Neural progenitor cell (in vitro differentiated cells): Measurements from ENCODE around the gene GRIN2A.

Source experiments
- EZH2 ChIP-seq: fragments of 200-600 bp; sonication (generic); IDR thresholded peaks from 2 replicates; pipeline ENCODE4 v1.6.1; 2017; ENCODE audit warnings: antibody characterized with exemption, mild to moderate bottlenecking, moderate library complexity
- EZH2phosphoT487 ChIP-seq: fragments of 200-600 bp; sonication (generic); IDR thresholded peaks from 2 replicates; pipeline ENCODE4 v1.6.1; 2017; ENCODE audit warnings: antibody characterized with exemption
- TF ChIP-seq, protein P1 (sequence below): fragments of 200-600 bp; sonication (generic); IDR thresholded peaks from 2 replicates; pipeline ENCODE4 v1.5.1; 2017; ENCODE audit warnings: antibody characterized with exemption, mild to moderate bottlenecking

DNA sequence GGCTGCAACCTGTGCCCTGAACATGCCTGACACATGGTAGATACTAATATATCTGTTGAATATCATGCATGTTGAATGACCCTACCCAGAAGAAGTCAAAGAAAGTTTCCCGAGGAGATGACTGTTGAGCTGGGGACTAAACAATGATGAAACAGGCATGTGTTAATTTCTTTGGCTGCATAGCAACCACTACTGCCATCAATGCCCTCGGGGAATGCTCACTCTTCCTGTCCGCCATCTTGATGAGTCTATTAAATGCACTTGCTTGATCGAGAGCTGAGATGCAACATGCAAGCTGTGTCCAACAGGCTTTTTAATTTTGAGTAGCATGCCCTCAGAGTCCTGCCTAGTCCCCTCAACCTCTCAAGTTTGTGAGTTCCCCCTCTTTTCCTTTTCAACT is 31.3 kb downstream of the GRIN2A start:
- TF ChIP-seq, protein P1, sequence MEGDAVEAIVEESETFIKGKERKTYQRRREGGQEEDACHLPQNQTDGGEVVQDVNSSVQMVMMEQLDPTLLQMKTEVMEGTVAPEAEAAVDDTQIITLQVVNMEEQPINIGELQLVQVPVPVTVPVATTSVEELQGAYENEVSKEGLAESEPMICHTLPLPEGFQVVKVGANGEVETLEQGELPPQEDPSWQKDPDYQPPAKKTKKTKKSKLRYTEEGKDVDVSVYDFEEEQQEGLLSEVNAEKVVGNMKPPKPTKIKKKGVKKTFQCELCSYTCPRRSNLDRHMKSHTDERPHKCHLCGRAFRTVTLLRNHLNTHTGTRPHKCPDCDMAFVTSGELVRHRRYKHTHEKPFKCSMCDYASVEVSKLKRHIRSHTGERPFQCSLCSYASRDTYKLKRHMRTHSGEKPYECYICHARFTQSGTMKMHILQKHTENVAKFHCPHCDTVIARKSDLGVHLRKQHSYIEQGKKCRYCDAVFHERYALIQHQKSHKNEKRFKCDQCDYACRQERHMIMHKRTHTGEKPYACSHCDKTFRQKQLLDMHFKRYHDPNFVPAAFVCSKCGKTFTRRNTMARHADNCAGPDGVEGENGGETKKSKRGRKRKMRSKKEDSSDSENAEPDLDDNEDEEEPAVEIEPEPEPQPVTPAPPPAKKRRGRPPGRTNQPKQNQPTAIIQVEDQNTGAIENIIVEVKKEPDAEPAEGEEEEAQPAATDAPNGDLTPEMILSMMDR = no peak
- TF ChIP-seq EZH2phosphoT487 (no peak), EZH2 (no peak)
